ENCODE measurements around the gene CREB5. TPM values are rescaled to one million over a fixed set of nuclear protein-coding genes. Genes with fewer than 3 reads are reported as not detected.

The CREB5 gene
- total and polyA plus RNA-seq, 2 experiments from 2014 or later = 2.4 to 4.4 TPM

- no peak for TF ChIP-seq ZNF462 (CRISPR knock-in tag; IDR thresholded peaks at IDR 0.05)
- no peak for TF ChIP-seq CTCF (conservative IDR thresholded peaks at IDR 0.05; ENCODE audit: low read depth in 2 of 2)
- no peak for TF ChIP-seq STAT1 (IDR thresholded peaks at IDR 0.05; ENCODE audit: unreplicated experiment)
- TF ChIP-seq ETS1 (IDR thresholded peaks at IDR 0.05) = no peak
These were observed 5.1 kb downstream of the CREB5 start (continued) for GRCh38 chr7:28417321-28417940.

GRCh38 chr7:28418311-28418710 is 6.0 kb downstream of the CREB5 start:
- no peak overlapping the region for H3K4me3 Mint-ChIP-seq
- no peaks in the 10 kb centered on the region for H3K36me3 Mint-ChIP-seq (ENCODE audit: low read depth)
- Histone ChIP-seq H3K27ac (ENCODE audit: low read depth) (no peak overlapping the region), H3K4me3 (no peak overlapping the region), H3K27me3 (ENCODE audit: insufficient read depth) (peaks cover 9% of the 10 kb centered on the region), H3K79me2 (replicated peaks; ENCODE audit: insufficient read depth) (no peaks in the 10 kb centered on the region), H3K36me3 (ENCODE audit: insufficient read depth) (no peaks in the 10 kb centered on the region), H3F3A (replicated peaks; ENCODE audit: low read depth) (no peaks in the 10 kb centered on the region), H3K9me2 (ENCODE audit: insufficient read depth) (no peaks in the 10 kb centered on the region), H4K20me1 (replicated peaks; ENCODE audit: insufficient read depth) (no peaks in the 10 kb centered on the region), H3K4me2 (no peak overlapping the region), H2AFZ (no peak overlapping the region), H3K4me1 (ENCODE audit: insufficient read depth) (no peaks in the 10 kb centered on the region)
- DNase-seq (ENCODE audit: low spot score) (no peak), ATAC-seq (no peak)
- no peak overlapping the region for H3K27ac Mint-ChIP-seq
- no peaks in the 10 kb centered on the region for H3K4me1 Mint-ChIP-seq
- H3K9me3 Mint-ChIP-seq = no peaks in the 10 kb centered on the region
- H3K27me3 Mint-ChIP-seq (ENCODE audit: insufficient read depth, low read depth, poor library complexity) = peaks cover 3% of the 10 kb centered on the region
- no peak for TF ChIP-seq CREB1 (CRISPR knock-in tag; IDR thresholded peaks at IDR 0.05; ENCODE audit: low read depth)
- TF ChIP-seq ZNF114 (CRISPR knock-in tag; IDR thresholded peaks at IDR 0.05) = no peak
- TF ChIP-seq ZNF462 (CRISPR knock-in tag; IDR thresholded peaks at IDR 0.05) = no peak
